K562 (cell line): ENCODE measurements around the gene NRROS. TPM values are rescaled to one million over a fixed set of nuclear protein-coding genes. Genes with fewer than 3 reads are reported as not detected.

ENCODE experiments used
- ARID1B ChIP-seq: fragments of 450-650 bp; IDR thresholded peaks from 2 replicates; pipeline ENCODE4 v1.6.1; 2016; ENCODE audit warnings: antibody characterized with exemption, mild to moderate bottlenecking, inconsistent platforms
- DDX20 ChIP-seq: fragments of 450-650 bp; IDR thresholded peaks from 2 replicates; pipeline ENCODE4 v1.6.1; 2016; ENCODE audit warnings: missing genetic modification characterization, low read depth, mild to moderate bottlenecking, missing compliant biosample characterization, moderate library complexity
- MED1 ChIP-seq: sonication (generic); formaldehyde crosslinking; IDR thresholded peaks from 2 replicates; pipeline ENCODE4 v1.8.1; 2023; ENCODE audit warnings: missing genetic modification reagents, borderline replicate concordance
- STAT5B ChIP-seq: fragments of 250-450 bp; sonication (Bioruptor Pico); IDR thresholded peaks from 2 replicates; pipeline ENCODE4 v1.8.0; 2021; ENCODE audit warnings: mild to moderate bottlenecking, inconsistent platforms
- ZNF165 ChIP-seq: fragments of 250-450 bp; sonication (Bioruptor Pico); IDR thresholded peaks from 2 replicates; pipeline ENCODE4 v1.4.0; 2020; ENCODE audit warnings: borderline replicate concordance
- polyA plus RNA-seq, 8 experiments: library from polyadenylated mRNA; depleted of rRNA in 4 of 8; stranded (reverse) in 5 of 8; unstranded in 3 of 8; fragments of >200 nt; fragmentation: Nextera tagmentation in 2 of 8; fragmentation: Illumina TruSeq in 1 of 8; extraction: Ambion mirVana in 2 of 8; extraction: Trizol in 1 of 8; gene quantifications; 2 replicates each; pipeline versions ENCODE4 v1.2.1 to v1.2.3, GENCODE V29; 2011 to 2014; ENCODE audit warnings: inconsistent platforms in 1 of 8, missing spikeins in 1 of 8
- total RNA-seq, 7 experiments: library from RNA; depleted of rRNA in 6 of 7; stranded (reverse); fragments of >200 nt in 6 of 7; fragmentation: Illumina TruSeq in 2 of 7; extraction: Trizol in 2 of 7; gene quantifications; 2 replicates each; pipeline versions ENCODE4 v1.2.1 to v1.2.3, GENCODE V29; 2011 to 2021; ENCODE audit warnings: low replicate concordance in 1 of 7
- TF ChIP-seq, protein P1 (sequence below): fragments of 150-350 bp; IDR thresholded peaks from 2 replicates; pipeline ENCODE4 v1.6.1; 2014; ENCODE audit warnings: low read depth, mild to moderate bottlenecking, low read length, borderline replicate concordance
- TF ChIP-seq, protein P2 (sequence below), 2 experiments: fragments of 450-650 bp; conservative IDR thresholded peaks; 2 replicates each; pipeline ENCODE4 v1.6.1; 2017; ENCODE audit warnings: mild to moderate bottlenecking in 2 of 2, moderate library complexity in 2 of 2
- TF ChIP-seq, protein P3 (sequence below): sonication (generic); formaldehyde crosslinking; IDR thresholded peaks from 2 replicates; pipeline ENCODE4 v1.8.1; 2022; ENCODE audit warnings: missing genetic modification reagents
- TF ChIP-seq, protein P4 (sequence below): fragments of 200-800 bp; sonication (Bioruptor generic); IDR thresholded peaks from 2 replicates; pipeline ENCODE4 v1.6.1; 2017; ENCODE audit warnings: missing genetic modification characterization, missing compliant biosample characterization

The NRROS gene
- total and polyA plus RNA-seq, 9 of the 15 experiments (the other 6 are each of a cell fraction or from before 2014, with no cell fraction given), result 0.34 to 13.8 (median 3.8) TPM

DNA sequence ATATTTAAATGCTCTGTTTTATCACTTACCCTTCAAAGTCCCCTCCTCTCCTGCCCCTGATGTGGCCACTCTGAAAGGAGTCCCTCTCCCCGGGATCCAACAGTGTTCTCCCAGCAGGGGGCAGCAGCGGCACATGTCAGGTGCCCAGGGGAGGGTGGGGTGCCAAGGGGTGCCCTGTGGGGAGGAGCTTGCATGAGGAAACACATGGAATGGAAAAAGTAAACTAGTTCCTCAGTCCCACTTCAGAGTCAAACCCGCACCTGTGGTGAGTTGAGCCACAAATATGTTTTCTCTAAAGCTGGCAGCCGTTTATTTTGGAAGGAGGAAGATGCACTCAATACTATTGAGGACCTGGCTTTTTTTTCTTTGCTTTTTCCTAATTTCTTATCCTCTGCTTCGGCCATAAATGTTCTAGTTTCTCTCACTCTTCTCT, 30.1 kb upstream of the NRROS start (continued):
- TF ChIP-seq, protein P1, sequence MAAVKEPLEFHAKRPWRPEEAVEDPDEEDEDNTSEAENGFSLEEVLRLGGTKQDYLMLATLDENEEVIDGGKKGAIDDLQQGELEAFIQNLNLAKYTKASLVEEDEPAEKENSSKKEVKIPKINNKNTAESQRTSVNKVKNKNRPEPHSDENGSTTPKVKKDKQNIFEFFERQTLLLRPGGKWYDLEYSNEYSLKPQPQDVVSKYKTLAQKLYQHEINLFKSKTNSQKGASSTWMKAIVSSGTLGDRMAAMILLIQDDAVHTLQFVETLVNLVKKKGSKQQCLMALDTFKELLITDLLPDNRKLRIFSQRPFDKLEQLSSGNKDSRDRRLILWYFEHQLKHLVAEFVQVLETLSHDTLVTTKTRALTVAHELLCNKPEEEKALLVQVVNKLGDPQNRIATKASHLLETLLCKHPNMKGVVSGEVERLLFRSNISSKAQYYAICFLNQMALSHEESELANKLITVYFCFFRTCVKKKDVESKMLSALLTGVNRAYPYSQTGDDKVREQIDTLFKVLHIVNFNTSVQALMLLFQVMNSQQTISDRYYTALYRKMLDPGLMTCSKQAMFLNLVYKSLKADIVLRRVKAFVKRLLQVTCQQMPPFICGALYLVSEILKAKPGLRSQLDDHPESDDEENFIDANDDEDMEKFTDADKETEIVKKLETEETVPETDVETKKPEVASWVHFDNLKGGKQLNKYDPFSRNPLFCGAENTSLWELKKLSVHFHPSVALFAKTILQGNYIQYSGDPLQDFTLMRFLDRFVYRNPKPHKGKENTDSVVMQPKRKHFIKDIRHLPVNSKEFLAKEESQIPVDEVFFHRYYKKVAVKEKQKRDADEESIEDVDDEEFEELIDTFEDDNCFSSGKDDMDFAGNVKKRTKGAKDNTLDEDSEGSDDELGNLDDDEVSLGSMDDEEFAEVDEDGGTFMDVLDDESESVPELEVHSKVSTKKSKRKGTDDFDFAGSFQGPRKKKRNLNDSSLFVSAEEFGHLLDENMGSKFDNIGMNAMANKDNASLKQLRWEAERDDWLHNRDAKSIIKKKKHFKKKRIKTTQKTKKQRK, result no peak
- TF ChIP-seq, protein P2, sequence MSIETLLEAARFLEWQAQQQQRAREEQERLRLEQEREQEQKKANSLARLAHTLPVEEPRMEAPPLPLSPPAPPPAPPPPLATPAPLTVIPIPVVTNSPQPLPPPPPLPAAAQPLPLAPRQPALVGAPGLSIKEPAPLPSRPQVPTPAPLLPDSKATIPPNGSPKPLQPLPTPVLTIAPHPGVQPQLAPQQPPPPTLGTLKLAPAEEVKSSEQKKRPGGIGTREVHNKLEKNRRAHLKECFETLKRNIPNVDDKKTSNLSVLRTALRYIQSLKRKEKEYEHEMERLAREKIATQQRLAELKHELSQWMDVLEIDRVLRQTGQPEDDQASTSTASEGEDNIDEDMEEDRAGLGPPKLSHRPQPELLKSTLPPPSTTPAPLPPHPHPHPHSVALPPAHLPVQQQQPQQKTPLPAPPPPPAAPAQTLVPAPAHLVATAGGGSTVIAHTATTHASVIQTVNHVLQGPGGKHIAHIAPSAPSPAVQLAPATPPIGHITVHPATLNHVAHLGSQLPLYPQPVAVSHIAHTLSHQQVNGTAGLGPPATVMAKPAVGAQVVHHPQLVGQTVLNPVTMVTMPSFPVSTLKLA (conservative IDR thresholded peaks at IDR 0.05), result peak in 1 of 2 experiments; percentile 48; a peak in 1 of 4 replicates
- TF ChIP-seq, protein P3, sequence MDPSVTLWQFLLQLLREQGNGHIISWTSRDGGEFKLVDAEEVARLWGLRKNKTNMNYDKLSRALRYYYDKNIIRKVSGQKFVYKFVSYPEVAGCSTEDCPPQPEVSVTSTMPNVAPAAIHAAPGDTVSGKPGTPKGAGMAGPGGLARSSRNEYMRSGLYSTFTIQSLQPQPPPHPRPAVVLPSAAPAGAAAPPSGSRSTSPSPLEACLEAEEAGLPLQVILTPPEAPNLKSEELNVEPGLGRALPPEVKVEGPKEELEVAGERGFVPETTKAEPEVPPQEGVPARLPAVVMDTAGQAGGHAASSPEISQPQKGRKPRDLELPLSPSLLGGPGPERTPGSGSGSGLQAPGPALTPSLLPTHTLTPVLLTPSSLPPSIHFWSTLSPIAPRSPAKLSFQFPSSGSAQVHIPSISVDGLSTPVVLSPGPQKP (CRISPR knock-in tag), result no peak
- TF ChIP-seq, protein P4, sequence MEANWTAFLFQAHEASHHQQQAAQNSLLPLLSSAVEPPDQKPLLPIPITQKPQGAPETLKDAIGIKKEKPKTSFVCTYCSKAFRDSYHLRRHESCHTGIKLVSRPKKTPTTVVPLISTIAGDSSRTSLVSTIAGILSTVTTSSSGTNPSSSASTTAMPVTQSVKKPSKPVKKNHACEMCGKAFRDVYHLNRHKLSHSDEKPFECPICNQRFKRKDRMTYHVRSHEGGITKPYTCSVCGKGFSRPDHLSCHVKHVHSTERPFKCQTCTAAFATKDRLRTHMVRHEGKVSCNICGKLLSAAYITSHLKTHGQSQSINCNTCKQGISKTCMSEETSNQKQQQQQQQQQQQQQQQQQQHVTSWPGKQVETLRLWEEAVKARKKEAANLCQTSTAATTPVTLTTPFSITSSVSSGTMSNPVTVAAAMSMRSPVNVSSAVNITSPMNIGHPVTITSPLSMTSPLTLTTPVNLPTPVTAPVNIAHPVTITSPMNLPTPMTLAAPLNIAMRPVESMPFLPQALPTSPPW (CRISPR knock-in tag), result peak; percentile 97
- TF ChIP-seq MED1 (no peak), STAT5B (CRISPR knock-in tag) (no peak), ARID1B (0 out of 2 replicates have a peak, but pooled peaks have one; percentile 15), DDX20 (tag) (no peak), ZNF165 (CRISPR knock-in tag) (no peak)
